ENCODE data around the gene GALNT7.

The GALNT7 gene

GRCh38 chr4:173185847-173186510 is 17.4 kb downstream of the GALNT7 start:
- TF ChIP-seq CTCF (IDR thresholded peaks at IDR 0.05; ENCODE audit: low read depth, low read length): no peak
- DNase-seq (ENCODE audit: extremely low read depth, low read depth): no peak

- TF ChIP-seq CTCF (IDR thresholded peaks at IDR 0.05; ENCODE audit: low read depth, low read length): no peak
- no peak for DNase-seq (ENCODE audit: extremely low read depth, low read depth)
Measured at GRCh38 chr4:173187732-173188131, 19.1 kb downstream of the GALNT7 start.

GRCh38 chr4:173188648-173189047 is 20.0 kb downstream of the GALNT7 start:
- DNase-seq (ENCODE audit: extremely low read depth, low read depth): no peak
- no peak for TF ChIP-seq CTCF (IDR thresholded peaks at IDR 0.05; ENCODE audit: low read depth, low read length)

- no peak for TF ChIP-seq CTCF (IDR thresholded peaks at IDR 0.05; ENCODE audit: low read depth, low read length)
- DNase-seq (ENCODE audit: extremely low read depth, low read depth): no peak
Measured at GRCh38 chr4:173189117-173189693, 20.6 kb downstream of the GALNT7 start.

GRCh38 chr4:173191623-173192041 is 23.0 kb downstream of the GALNT7 start:
- TF ChIP-seq CTCF (IDR thresholded peaks at IDR 0.05; ENCODE audit: low read depth, low read length): no peak
- DNase-seq (ENCODE audit: extremely low read depth, low read depth): no peak

- no peak; the same call in 1 of the 2 replicates for TF ChIP-seq CTCF (IDR thresholded peaks at IDR 0.05; ENCODE audit: low read depth, low read length)
- no peak for DNase-seq (ENCODE audit: extremely low read depth, low read depth)
Measured at GRCh38 chr4:173192375-173193162, 24.0 kb downstream of the GALNT7 start.

- no peak for TF ChIP-seq CTCF (IDR thresholded peaks at IDR 0.05; ENCODE audit: low read depth, low read length)
- DNase-seq (ENCODE audit: extremely low read depth, low read depth): no peak
Measured at GRCh38 chr4:173194157-173194556, 25.5 kb downstream of the GALNT7 start.
